T follicular helper cell (primary cell): ENCODE measurements around the gene IL1RN.
A peak's percentile ranks its signal among the peaks of the same experiment; 100 is the strongest.

Experiments
- DNase-seq: peaks from one replicate; pipeline ENCODE4 v3.0.0-alpha.2; 2020; ENCODE audit warnings: low read depth

IL1RN gene

DNA sequence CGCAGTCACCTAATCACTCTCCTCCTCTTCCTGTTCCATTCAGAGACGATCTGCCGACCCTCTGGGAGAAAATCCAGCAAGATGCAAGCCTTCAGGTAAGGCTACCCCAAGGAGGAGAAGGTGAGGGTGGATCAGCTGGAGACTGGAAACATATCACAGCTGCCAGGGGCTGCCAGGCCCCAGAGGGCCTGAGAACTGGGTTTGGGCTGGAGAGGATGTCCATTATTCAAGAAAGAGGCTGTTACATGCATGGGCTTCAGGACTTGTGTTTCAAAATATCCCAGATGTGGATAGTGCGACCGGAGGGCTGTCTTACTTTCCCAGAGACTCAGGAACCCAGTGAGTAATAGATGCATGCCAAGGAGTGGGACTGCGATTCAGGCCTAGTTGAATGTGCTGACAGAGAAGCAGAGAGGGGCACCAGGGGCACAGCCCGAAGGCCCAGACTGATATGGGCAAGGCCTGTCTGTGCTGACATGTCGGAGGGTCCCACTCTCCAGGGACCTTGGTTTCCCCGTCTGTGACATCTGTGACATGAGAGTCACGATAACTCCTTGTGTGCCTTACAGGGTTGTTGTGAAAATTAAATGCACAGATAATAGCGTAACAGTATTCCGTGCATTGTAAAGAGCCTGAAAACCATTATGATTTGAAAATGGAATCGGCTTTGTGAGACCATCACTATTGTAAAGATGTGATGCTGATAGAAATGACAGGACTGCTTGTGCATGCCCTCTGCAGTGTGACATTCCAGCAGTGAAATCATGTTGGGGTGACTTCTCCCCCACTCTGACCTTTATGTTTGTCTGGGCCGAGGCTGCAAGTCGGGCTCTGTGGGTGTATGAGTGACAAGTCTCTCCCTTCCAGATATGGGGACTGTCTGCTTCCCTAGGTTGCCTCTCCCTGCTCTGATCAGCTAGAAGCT, 510 bp downstream of the IL1RN start:
- DNase-seq = no peak

- DNase-seq = no peak
Measured at GRCh38 chr2:113129519-113130078, 2.2 kb downstream of the IL1RN start.

- no peak for DNase-seq
Measured at GRCh38 chr2:113131352-113132185, 4.2 kb downstream of the IL1RN start.

DNA sequence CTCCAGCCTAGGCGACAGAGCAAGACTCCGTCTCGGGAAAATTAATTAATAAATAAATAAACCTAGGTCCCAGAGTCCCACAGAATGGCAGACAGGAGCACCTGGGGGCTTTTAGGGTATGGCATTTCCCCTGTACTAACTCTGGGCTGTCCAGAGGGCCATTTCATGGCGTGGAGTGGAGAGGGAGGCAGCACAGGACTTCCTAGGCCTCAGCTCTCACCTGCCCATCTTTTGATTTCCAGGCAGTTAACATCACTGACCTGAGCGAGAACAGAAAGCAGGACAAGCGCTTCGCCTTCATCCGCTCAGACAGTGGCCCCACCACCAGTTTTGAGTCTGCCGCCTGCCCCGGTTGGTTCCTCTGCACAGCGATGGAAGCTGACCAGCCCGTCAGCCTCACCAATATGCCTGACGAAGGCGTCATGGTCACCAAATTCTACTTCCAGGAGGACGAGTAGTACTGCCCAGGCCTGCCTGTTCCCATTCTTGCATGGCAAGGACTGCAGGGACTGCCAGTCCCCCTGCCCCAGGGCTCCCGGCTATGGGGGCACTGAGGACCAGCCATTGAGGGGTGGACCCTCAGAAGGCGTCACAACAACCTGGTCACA, 5.1 kb downstream of the IL1RN start:
- DNase-seq = no peak

DNA sequence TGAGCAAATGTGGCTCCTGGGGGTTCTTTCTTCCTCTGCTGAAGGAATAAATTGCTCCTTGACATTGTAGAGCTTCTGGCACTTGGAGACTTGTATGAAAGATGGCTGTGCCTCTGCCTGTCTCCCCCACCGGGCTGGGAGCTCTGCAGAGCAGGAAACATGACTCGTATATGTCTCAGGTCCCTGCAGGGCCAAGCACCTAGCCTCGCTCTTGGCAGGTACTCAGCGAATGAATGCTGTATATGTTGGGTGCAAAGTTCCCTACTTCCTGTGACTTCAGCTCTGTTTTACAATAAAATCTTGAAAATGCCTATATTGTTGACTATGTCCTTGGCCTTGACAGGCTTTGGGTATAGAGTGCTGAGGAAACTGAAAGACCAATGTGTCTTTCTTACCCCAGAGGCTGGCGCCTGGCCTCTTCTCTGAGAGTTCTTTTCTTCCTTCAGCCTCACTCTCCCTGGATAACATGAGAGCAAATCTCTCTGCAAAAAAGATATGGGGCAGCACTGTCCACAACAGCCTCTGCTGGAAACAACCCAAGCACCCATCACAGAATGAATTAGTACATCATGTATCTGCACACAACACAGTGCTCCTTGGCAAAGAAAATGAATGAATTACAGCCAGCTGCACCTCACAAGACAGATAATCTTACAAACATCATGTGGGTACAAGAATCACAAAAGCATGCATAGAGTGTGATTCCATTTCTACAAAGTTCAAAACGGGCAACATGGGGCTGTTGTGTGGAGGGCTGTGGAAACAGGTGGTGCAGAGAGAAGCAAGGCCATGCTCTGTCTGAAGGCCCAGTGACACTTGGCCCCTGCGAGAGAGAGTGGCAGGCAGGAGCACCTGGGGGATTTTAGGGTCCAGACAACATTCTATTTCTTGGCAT, 6.6 kb downstream of the IL1RN start:
- DNase-seq = no peak

- DNase-seq = no peak
Measured at GRCh38 chr2:113134717-113135116, 7.3 kb downstream of the IL1RN start.

GRCh38 chr2:113135317-113135716, 7.9 kb downstream of the IL1RN start:
- DNase-seq = no peak

DNA sequence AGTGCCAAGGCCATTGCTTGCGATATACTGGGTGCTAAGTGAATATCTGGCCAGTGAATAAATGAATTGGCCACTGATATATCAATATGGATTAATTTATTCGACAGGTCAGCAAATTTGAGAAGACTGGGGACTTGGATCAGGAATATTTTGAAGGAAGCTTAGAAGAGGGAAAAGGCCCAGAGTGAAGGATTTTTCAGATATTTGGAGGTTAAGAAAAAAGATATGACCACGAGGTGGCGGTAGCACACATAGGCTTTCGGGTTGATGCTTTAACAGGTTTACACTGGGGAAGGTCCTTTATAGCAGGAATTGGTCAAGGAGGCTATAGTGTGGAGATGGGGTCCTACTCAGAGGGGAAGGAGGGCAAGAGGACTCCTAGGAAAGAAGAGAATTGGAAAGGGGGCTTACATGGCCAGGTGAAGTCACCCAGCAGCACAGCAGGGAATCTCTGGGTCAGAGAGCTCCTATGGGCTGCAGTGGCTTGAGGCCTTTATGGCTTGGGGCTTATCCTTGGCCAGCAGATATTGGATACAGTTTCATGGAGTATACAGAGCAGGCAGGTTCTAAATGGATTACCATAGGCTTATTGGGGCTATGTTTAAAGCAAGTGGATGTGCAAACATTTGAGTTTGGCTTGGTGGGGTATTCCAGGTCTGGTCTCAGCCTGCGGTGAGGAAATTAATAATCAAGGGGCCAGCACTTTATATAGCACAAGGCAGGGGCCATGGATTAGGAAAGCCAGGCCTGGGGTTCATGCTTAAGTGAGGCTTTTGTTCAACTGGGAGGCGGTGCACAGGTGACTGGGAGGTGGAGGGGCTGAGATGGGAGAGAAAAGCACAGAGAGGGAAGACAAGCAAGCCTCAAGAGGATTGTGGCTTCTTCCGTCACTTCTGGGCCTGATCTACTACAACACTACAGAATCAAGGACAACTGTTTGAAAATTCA, 9.7 kb downstream of the IL1RN start:
- DNase-seq = no peak

- DNase-seq = no peak
Measured at GRCh38 chr2:113137827-113138226, 10.4 kb downstream of the IL1RN start.

DNA sequence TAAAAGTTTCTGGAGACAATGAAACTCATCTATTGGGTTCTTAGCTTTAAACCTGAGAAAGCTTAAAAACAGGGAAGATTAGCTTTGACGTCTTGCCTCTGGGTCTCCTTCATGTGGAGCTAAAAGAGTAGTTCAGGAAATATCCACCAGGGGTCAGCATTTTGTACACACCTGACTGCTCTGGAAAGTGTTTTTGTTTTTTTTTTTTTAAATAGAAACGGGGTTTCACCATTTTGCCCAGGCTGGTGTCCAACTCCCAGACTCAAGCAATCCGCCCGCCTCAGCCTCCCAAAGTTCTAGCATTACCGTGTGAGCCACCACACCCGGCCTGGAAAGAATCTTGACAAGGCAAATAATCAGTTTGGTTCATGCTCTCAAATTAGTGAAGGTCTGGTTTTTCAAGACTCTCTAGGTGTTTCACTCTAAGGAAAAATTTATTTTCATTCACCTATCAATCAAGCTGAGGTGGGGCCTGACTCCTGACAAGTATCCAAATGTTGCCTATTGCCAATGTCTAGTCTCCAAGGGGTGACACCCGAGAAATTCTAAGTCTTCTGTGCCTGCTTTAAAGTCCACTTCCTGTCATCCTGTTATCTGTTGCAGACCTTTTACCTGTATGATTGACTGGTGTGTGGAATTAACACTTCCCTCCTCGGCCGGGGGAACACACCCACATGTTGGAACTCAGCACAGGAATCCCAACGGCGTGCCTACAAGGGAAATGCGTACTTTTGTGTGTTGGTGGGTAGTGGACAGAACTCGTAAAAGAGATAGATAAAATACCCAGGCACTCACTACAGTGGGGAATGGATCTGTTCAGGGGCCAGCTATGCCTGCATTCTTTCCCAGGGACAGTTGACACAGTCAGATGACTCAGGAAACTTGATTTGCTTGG, 11.3 kb downstream of the IL1RN start:
- DNase-seq = peak; percentile 22

DNA sequence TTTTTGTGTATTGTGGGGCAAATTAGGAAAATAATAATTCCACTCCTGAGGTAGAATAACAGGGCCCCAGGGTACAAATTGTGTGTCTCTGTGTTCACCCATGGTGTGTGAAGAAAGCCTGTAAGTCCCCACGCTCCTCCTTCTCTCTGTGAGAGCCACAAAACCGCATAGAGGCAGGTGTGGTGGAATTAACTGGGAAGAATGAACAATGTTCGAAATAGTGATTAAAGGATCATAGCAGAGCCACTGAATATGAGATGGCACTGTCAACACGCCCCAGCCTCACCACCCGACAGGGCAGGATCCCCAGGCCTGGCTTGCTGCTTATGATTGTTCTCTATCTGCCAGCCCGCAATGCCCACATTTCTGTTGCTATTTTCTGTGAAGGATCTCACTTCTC, 14.1 kb downstream of the IL1RN start:
- DNase-seq = no peak

DNA sequence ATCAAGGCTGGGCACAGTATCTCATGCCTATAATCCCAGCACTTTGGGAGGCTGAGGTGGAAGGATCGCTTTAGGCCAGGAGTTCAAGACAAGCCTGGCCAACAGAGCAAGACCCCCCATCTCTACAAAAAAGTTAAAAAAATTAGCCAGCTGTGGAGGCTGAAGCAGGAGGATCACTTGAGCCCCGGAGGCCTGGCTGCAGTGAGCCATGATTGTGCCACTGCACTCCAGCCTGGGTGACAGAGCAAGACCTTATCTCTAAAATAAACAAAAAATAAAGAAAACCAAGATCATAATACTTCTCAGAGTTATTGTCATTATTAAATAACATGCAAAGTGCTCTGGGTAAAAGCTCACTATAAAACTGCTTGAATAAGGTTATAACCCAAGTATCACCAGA, 14.9 kb downstream of the IL1RN start:
- DNase-seq = no peak

DNA sequence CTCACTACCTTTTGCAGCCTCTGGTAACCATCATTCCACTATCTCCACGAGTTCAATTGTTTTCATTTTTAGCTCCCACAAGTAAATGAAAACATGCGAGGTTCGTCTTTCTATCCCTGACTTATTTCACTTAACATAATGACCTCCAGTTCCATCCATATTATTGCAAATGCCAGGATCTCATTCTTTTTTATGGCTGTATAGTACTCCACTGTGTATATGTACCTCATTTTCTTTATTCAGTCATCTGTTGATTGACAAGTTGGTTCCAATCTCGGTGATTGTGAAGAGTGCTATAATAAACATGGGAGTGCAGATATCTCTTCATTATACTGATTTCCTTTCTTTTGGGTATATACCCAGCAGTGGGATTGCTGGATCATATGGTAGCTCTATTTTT, 16.9 kb downstream of the IL1RN start:
- no peak for DNase-seq

GRCh38 chr2:113148606-113149552, 21.5 kb downstream of the IL1RN start:
- DNase-seq = no peak

- DNase-seq = no peak
Measured at GRCh38 chr2:113149553-113150257, 22.3 kb downstream of the IL1RN start.

DNA sequence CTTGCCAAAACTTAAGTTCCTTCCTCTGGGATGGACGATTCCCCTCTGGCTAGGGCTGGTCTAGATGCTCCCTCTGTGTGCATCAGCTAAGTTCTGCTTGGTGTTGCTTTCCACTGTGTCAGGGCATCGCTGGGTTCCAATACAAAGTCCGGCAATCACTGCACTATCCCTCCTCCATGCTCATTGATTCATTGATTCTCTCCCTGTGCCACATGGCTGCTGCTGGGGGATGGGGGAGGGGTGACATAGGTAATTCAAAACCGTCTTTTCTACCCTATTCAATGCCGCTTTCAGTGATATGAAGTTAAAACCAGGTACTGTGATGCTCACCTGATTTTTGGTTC, 22.8 kb downstream of the IL1RN start:
- no peak for DNase-seq

DNA sequence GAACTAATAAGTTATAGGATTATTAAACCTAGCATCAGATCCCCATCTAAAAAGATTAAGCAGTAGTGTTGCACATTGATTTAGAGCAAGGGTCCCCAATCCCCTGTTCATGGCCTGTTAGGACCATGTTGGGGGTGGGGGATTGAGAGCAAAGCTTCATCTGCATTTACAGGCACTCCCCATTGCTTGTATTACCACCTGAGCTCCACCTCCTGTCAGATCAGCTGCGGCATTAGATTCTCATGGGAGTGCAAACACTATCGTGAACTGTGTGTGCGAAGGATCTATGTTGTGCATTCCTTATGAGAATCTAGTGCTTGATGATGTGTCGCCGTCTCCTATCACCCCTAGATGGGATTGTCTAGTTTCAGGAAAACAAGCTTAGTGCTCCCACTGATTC, 27.9 kb downstream of the IL1RN start:
- DNase-seq = no peak
